Measurements from ENCODE around the gene RNF4.

DNA sequence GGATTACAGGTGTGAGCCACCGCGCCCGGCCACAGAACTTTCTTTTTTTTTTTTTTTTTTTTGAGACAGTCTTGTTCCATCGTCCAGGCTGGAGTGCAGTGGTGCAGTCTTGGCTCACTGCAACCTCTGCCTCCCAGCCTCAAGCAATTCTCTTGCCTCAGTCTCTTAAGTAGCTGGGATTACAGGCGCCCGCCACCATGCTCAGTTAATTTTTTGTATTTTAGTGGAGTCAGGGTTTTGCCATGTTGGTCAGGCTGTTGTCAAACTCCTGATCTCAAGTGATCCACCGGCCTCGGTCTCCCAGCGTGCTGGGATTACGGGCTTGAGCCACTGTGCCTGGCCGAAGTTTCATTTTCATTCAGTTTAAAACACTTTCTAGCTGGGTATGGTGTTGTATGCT is 83.9 kb downstream of the RNF4 start:
- TF ChIP-seq POLR2A (IDR thresholded peaks at IDR 0.05; ENCODE audit: low read depth, low read length) (no peak), RFX5 (IDR thresholded peaks at IDR 0.05; ENCODE audit: low read depth, low read length) (no peak), SREBF2 (IDR thresholded peaks at IDR 0.05; ENCODE audit: low read length) (no peak), RAD21 (IDR thresholded peaks at IDR 0.05; ENCODE audit: insufficient read depth, low read depth, low read length) (no peak), CEBPB (IDR thresholded peaks at IDR 0.05; ENCODE audit: borderline replicate concordance in 1 of 2, low read depth in 2 of 2, low read length in 2 of 2) (no peak), ASH2L (IDR thresholded peaks at IDR 0.05; ENCODE audit: borderline replicate concordance, low read depth) (no peak)
- TF ChIP-seq, protein P1, sequence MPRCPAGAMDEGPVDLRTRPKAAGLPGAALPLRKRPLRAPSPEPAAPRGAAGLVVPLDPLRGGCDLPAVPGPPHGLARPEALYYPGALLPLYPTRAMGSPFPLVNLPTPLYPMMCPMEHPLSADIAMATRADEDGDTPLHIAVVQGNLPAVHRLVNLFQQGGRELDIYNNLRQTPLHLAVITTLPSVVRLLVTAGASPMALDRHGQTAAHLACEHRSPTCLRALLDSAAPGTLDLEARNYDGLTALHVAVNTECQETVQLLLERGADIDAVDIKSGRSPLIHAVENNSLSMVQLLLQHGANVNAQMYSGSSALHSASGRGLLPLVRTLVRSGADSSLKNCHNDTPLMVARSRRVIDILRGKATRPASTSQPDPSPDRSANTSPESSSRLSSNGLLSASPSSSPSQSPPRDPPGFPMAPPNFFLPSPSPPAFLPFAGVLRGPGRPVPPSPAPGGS (IDR thresholded peaks at IDR 0.05; ENCODE audit: borderline replicate concordance, insufficient read depth, low read depth, low read length, poor library complexity, severe bottlenecking) = no peak

Data from GM12878 (cell line).